ENCODE results near the gene NRIP1. TPM values are rescaled to one million over a fixed set of nuclear protein-coding genes. Genes with fewer than 3 reads are reported as not detected.

NRIP1 gene
- total and polyA plus RNA-seq, 2 of the 8 experiments (the other 6 are each of a cell fraction or from before 2014, with no cell fraction given) = 1.5 to 9.3 TPM

GRCh38 chr21:15036189-15036588 lies 28.6 kb downstream of the NRIP1 start:
- no peak for FAIRE-seq
- Histone ChIP-seq H3K4me3 (ENCODE audit: extremely low read depth in 1 of 4, insufficient read depth in 2 of 4, low read depth in 3 of 4, low read length in 4 of 4) (no peak overlapping the region), H3K79me1 (ENCODE audit: low read depth, low read length) (no peaks in the 10 kb centered on the region), H2BK120ac (replicated peaks; ENCODE audit: low read depth, low read length) (no peak overlapping the region), H3K23ac (ENCODE audit: insufficient read length) (no peak overlapping the region), H2BK20ac (ENCODE audit: low read length) (no peak overlapping the region), H3K9me3 (ENCODE audit: insufficient read depth in 2 of 2, low read depth in 1 of 2, low read length in 1 of 2) (no peaks in the 10 kb centered on the region), H3K4ac (replicated peaks; ENCODE audit: insufficient read length, low read depth, low read length) (no peak overlapping the region), H3K27me3 (replicated peaks in 1 of 4; ENCODE audit: control insufficient read depth in 3 of 4, extremely low read depth in 1 of 4, insufficient read depth in 3 of 4, low read length in 3 of 4) (no peaks in the 10 kb centered on the region), H3K23me2 (ENCODE audit: low read depth, low read length) (no peaks in the 10 kb centered on the region), H4K20me1 (replicated peaks in 1 of 2; ENCODE audit: control insufficient read depth in 1 of 2, insufficient read depth in 2 of 2, low read length in 2 of 2) (no peaks in the 10 kb centered on the region), H3K36me3 (ENCODE audit: control insufficient read depth in 2 of 4, insufficient read depth in 4 of 4, low read length in 3 of 4) (no peaks in the 10 kb centered on the region; a peak in 1 of 8 replicates), H3K4me2 (ENCODE audit: insufficient read depth in 1 of 2, low read depth in 2 of 2, low read length in 2 of 2) (no peak overlapping the region), H2BK12ac (ENCODE audit: low read depth, low read length) (no peak overlapping the region), H4K8ac (ENCODE audit: extremely low read depth, insufficient read depth, low read length) (no peak overlapping the region), H2AFZ (ENCODE audit: low read length) (no peak overlapping the region), H3K56ac (replicated peaks; ENCODE audit: insufficient read length, low read depth, low read length) (no peak overlapping the region), H4K91ac (replicated peaks; ENCODE audit: insufficient read length, low read length) (no peak overlapping the region), H3K4me1 (replicated peaks in 1 of 4; ENCODE audit: control insufficient read depth in 3 of 4, insufficient read depth in 4 of 4, low read length in 3 of 4) (no peaks in the 10 kb centered on the region), H3K18ac (ENCODE audit: extremely low read depth, low read length) (no peak overlapping the region), H3K79me2 (ENCODE audit: control insufficient read depth in 1 of 2, insufficient read depth in 2 of 2, low read length in 2 of 2) (no peaks in the 10 kb centered on the region), H2BK15ac (ENCODE audit: low read length) (no peak overlapping the region), H3K27ac (ENCODE audit: low read depth, low read length) (no peak overlapping the region), H4K5ac (ENCODE audit: insufficient read length, low read depth, low read length) (no peak overlapping the region), H2AK5ac (ENCODE audit: low read depth, low read length) (no peak overlapping the region), H3K14ac (ENCODE audit: insufficient read length) (no peak overlapping the region), H2BK5ac (ENCODE audit: low read depth, low read length) (no peak overlapping the region), H3K9ac (replicated peaks in 1 of 4; ENCODE audit: extremely low read depth in 1 of 4, low read depth in 3 of 4, low read length in 3 of 4) (no peak overlapping the region)
- DNase-seq (ENCODE audit: low read depth in 1 of 2, low spot score in 2 of 2) = no peak
- ChIA-PET CTCF (ENCODE audit: partially characterized antibody) (no interaction called here), POLR2A (ENCODE audit: partially characterized antibody) (no interaction called here)
- TF ChIP-seq NRF1 (IDR thresholded peaks at IDR 0.05; ENCODE audit: low read depth, low read length) = no peak
- TF ChIP-seq SP1 (IDR thresholded peaks at IDR 0.05; ENCODE audit: low read depth, low read length) = no peak
- TF ChIP-seq ATF3 (IDR thresholded peaks at IDR 0.05; ENCODE audit: insufficient read depth, low read depth, low read length) = no peak
- no peak for TF ChIP-seq RBBP5 (IDR thresholded peaks at IDR 0.05; ENCODE audit: borderline replicate concordance, low read depth, low read length)
- 92% methylated on average over 1 of the region's 1 CpG; no CpG with 5 or more reads in 1 of the 2 experiments for WGBS, 2 experiments (ENCODE audit: extremely low coverage in 1 of 2, insufficient coverage in 1 of 2, insufficient read length in 1 of 2, insufficient replicate concordance in 2 of 2, low coverage in 1 of 2, low lambda C conversion rate in 2 of 2, missing lambda C conversion rate in 1 of 2)
